AG09319 (cell line): ENCODE data around the gene DPYSL4.
"Not testable (repeated sequence)": the region's sequence is repeated elsewhere in the genome, so short reads cannot be mapped to it uniquely, and the experiment has no call there.

Experiments
- DNase-seq: peaks from one replicate; pipeline ENCODE4 v3.0.0-alpha.2; 2010; ENCODE audit warnings: low read depth; ENCODE audit errors: extremely low read depth
- CTCF ChIP-seq: IDR thresholded peaks from 2 replicates; pipeline ENCODE4 v1.5.1; 2011; ENCODE audit warnings: low read depth, mild to moderate bottlenecking, inconsistent platforms, low read length, moderate library complexity

The DPYSL4 gene

DNA sequence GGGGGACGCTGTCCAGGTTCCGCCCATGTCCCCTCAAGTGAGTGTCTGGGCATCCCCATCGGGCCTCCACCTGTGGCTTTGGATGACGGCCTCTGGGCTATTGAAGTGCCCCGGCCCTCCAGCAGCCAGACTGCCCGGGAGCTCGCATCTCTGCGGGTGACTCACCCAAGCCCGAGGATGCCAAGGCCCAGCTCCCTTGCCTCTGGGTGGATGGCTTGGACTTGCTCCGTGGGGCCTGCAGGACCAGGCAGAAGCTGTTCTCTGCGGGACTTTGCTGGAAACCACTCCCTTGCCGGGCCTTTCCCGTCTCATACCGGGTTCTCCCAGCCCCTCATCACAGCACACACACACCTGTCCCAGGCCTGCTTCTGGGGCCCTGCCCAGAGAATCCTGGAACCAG lies 22.4 kb downstream of the DPYSL4 start:
- no peak for TF ChIP-seq CTCF
- DNase-seq = no peak

GRCh38 chr10:132209978-132210530 lies 23.3 kb downstream of the DPYSL4 start:
- DNase-seq = no peak
- TF ChIP-seq CTCF = no peak

DNA sequence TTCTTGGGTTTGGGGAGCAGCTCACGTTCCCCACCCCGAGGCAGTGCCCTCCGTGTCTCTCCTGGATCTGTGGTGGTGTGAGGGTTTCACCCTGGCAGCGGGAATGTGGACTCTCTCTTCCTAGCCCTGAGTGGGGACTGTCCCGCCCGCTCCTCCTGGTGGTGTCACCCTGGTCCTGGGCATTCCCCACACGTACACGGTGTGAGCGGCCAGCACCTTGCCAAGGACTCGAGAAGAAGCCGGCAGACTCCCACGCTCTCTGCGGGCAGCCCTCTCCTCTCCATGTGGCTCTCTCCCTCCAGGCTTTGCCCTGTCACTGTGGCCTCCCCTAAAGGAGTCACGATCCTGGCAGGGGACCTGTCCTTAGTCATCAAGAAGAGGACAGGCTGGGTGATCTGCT lies 24.0 kb downstream of the DPYSL4 start:
- TF ChIP-seq CTCF = no peak
- no peak for DNase-seq

DNA sequence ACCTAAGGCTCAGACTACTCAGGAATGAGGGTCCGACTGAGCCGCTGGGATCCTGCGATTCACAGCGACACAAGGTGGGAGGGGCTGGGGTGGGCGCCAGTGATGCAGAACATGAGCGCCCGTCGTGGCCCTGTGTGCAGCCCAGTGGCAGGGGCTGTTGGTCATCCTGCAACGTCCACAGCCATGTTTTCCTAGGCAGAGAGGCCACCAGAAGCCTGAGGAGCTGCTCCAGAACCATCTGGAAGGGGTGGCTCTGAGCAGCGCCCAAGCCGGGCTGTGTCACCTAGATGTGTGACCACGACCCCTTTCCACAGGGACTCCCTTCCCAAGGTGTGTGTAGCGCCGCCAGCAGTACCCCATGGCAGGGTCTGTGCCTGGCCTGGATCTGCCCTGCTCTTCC lies 24.5 kb downstream of the DPYSL4 start:
- no peak for DNase-seq
- TF ChIP-seq CTCF = no peak

GRCh38 chr10:132212816-132213215 lies 26.1 kb downstream of the DPYSL4 start:
- no peak for TF ChIP-seq CTCF
- DNase-seq = no peak

GRCh38 chr10:132213917-132214316 lies 27.2 kb downstream of the DPYSL4 start:
- no peak for TF ChIP-seq CTCF
- DNase-seq = no peak

DNA sequence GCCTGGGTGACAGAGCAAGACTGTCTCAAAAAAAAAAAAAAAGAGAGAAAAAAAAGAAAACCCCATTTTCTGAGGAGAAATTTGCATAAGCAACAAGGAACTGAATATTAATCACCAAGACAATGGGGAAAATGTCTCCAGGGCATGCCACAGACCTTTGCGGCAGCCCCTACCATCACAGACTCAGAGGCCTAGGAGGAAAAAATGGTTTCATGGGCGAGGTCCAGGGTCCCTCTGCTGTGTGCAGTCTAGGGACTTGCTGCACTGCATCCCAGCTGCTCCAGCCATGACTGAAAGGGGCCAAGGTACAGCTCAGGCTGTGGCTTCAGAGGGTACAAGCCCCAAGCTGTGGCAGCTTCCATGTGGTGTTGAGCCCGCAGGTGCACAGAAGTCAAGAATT lies 29.7 kb downstream of the DPYSL4 start:
- not testable (repeated sequence) for DNase-seq

GRCh38 chr10:132219486-132219885 lies 32.7 kb downstream of the DPYSL4 start:
- TF ChIP-seq CTCF = peak; percentile 2

More at GRCh38 chr10:132219486-132219885, 32.7 kb downstream of the DPYSL4 start:
- no peak for DNase-seq
